HG03565 (cell line): ENCODE data around the gene HMCN2.

Experiments used
- ATAC-seq: cut with Tn5 transposase; IDR thresholded peaks from one replicate; pipeline ENCODE4 v1.9.1; 2021; ENCODE audit warnings: mild to moderate bottlenecking, moderate library complexity; ENCODE audit not compliant: unreplicated experiment

Gene HMCN2

GRCh38 chr9:130405657-130406257 lies 140.2 kb downstream of the HMCN2 start:
- no peak for ATAC-seq

GRCh38 chr9:130406278-130406895 lies 140.8 kb downstream of the HMCN2 start:
- no peak for ATAC-seq

GRCh38 chr9:130407916-130408663 lies 142.5 kb downstream of the HMCN2 start:
- no peak for ATAC-seq

GRCh38 chr9:130408669-130409068 lies 143.1 kb downstream of the HMCN2 start:
- ATAC-seq = no peak

- ATAC-seq = no peak
Observed at GRCh38 chr9:130409246-130409645, 143.7 kb downstream of the HMCN2 start.

- ATAC-seq = no peak
Observed at GRCh38 chr9:130410443-130410842, 144.9 kb downstream of the HMCN2 start.

GRCh38 chr9:130411566-130411915 lies 146.0 kb downstream of the HMCN2 start:
- ATAC-seq = no peak

- ATAC-seq = no peak
Observed at GRCh38 chr9:130414081-130414731, 148.6 kb downstream of the HMCN2 start.

- no peak for ATAC-seq
Observed at GRCh38 chr9:130414910-130415746, 149.6 kb downstream of the HMCN2 start.

GRCh38 chr9:130417602-130418001 lies 152.0 kb downstream of the HMCN2 start:
- no peak for ATAC-seq

GRCh38 chr9:130418776-130419175 lies 153.2 kb downstream of the HMCN2 start:
- no peak for ATAC-seq

- no peak for ATAC-seq
Observed at GRCh38 chr9:130419521-130420035, 154.0 kb downstream of the HMCN2 start.

GRCh38 chr9:130421154-130421801 lies 155.7 kb downstream of the HMCN2 start:
- no peak for ATAC-seq

- ATAC-seq = no peak
Observed at GRCh38 chr9:130421802-130422276, 156.3 kb downstream of the HMCN2 start.

GRCh38 chr9:130422546-130422945 lies 157.0 kb downstream of the HMCN2 start:
- ATAC-seq = no peak

GRCh38 chr9:130423272-130423671 lies 157.7 kb downstream of the HMCN2 start:
- no peak for ATAC-seq

- no peak for ATAC-seq
Observed at GRCh38 chr9:130424595-130425454, 159.3 kb downstream of the HMCN2 start.

GRCh38 chr9:130425741-130426466 lies 160.3 kb downstream of the HMCN2 start:
- no peak for ATAC-seq

- ATAC-seq = no peak
Observed at GRCh38 chr9:130426467-130426773, 160.9 kb downstream of the HMCN2 start.
